ENCODE results near the gene CALCR.

GRCh38 chr7:93471456-93471855 lies 103.1 kb downstream of the CALCR start:
- TF ChIP-seq, protein P1, sequence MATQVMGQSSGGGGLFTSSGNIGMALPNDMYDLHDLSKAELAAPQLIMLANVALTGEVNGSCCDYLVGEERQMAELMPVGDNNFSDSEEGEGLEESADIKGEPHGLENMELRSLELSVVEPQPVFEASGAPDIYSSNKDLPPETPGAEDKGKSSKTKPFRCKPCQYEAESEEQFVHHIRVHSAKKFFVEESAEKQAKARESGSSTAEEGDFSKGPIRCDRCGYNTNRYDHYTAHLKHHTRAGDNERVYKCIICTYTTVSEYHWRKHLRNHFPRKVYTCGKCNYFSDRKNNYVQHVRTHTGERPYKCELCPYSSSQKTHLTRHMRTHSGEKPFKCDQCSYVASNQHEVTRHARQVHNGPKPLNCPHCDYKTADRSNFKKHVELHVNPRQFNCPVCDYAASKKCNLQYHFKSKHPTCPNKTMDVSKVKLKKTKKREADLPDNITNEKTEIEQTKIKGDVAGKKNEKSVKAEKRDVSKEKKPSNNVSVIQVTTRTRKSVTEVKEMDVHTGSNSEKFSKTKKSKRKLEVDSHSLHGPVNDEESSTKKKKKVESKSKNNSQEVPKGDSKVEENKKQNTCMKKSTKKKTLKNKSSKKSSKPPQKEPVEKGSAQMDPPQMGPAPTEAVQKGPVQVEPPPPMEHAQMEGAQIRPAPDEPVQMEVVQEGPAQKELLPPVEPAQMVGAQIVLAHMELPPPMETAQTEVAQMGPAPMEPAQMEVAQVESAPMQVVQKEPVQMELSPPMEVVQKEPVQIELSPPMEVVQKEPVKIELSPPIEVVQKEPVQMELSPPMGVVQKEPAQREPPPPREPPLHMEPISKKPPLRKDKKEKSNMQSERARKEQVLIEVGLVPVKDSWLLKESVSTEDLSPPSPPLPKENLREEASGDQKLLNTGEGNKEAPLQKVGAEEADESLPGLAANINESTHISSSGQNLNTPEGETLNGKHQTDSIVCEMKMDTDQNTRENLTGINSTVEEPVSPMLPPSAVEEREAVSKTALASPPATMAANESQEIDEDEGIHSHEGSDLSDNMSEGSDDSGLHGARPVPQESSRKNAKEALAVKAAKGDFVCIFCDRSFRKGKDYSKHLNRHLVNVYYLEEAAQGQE (IDR thresholded peaks at IDR 0.05; ENCODE audit: insufficient read depth in 1 of 2, low read depth in 2 of 2, low read length in 2 of 2), result no peak
- TF ChIP-seq TAF1 (IDR thresholded peaks at IDR 0.05; ENCODE audit: borderline replicate concordance, insufficient read depth, low read length) (no peak), POLR2AphosphoS5 (IDR thresholded peaks at IDR 0.05; ENCODE audit: low read depth, low read length) (no peak), SIN3A (IDR thresholded peaks at IDR 0.05; ENCODE audit: borderline replicate concordance, insufficient read depth, low read length) (no peak), FOXP2 (optimal IDR thresholded peaks at IDR 0.05; ENCODE audit: borderline replicate concordance, extremely low read depth, extremely low read length, insufficient read depth) (no peak)
